GM12878 (cell line): Measurements from ENCODE around the gene COL1A1. TPM values are rescaled to one million over a fixed set of nuclear protein-coding genes. Genes with fewer than 3 reads are reported as not detected.

Experiments
- BMI1 ChIP-seq: fragments of 450-650 bp; IDR thresholded peaks from 2 replicates; pipeline ENCODE4 v1.6.1; 2016; ENCODE audit warnings: mild to moderate bottlenecking, moderate library complexity, borderline replicate concordance
- GABPA ChIP-seq: IDR thresholded peaks from 2 replicates; pipeline ENCODE4 v1.6.1; 2014; ENCODE audit warnings: antibody characterized with exemption, low read depth, mild to moderate bottlenecking, inconsistent platforms
- JUNB ChIP-seq: IDR thresholded peaks from 2 replicates; pipeline ENCODE4 v1.6.1; 2016; ENCODE audit warnings: antibody characterized with exemption, mild to moderate bottlenecking
- KLF5 ChIP-seq: fragments of 450-650 bp; IDR thresholded peaks from 2 replicates; pipeline ENCODE4 v1.6.1; 2014; ENCODE audit warnings: mild to moderate bottlenecking; ENCODE audit not compliant: partially characterized antibody
- MEF2A ChIP-seq: IDR thresholded peaks from 2 replicates; pipeline ENCODE4 v1.6.1; 2011; ENCODE audit warnings: low read depth, mild to moderate bottlenecking, low read length, moderate library complexity; ENCODE audit not compliant: insufficient read depth
- MTA3 ChIP-seq: IDR thresholded peaks from 2 replicates; pipeline ENCODE4 v1.6.1; 2012; ENCODE audit warnings: low read length, inconsistent platforms, borderline replicate concordance
- NBN ChIP-seq: fragments of 450-650 bp; IDR thresholded peaks from 2 replicates; pipeline ENCODE4 v1.6.1; 2016
- NR2C2 ChIP-seq: IDR thresholded peaks from 2 replicates; pipeline ENCODE4 v1.6.1; 2011; ENCODE audit warnings: borderline replicate concordance, low read depth; ENCODE audit not compliant: control insufficient read depth, insufficient read length
- NR2F1 ChIP-seq: fragments of 450-650 bp; conservative IDR thresholded peaks from 2 replicates; pipeline ENCODE4 v1.6.1; 2017; ENCODE audit warnings: mild to moderate bottlenecking
- PKNOX1 ChIP-seq: fragments of 450-650 bp; IDR thresholded peaks from 2 replicates; pipeline ENCODE4 v1.6.1; 2016; ENCODE audit warnings: mild to moderate bottlenecking
- PRDM15 ChIP-seq: fragments of 450-650 bp; formaldehyde crosslinking; IDR thresholded peaks from 2 replicates; pipeline ENCODE4 v1.4.0; 2020; ENCODE audit warnings: mild to moderate bottlenecking, moderate library complexity
- SREBF1 ChIP-seq: IDR thresholded peaks from 2 replicates; pipeline ENCODE4 v1.6.1; 2012; ENCODE audit warnings: mild to moderate bottlenecking, low read length
- STAT1 ChIP-seq: fragments of 450-650 bp; conservative IDR thresholded peaks from 2 replicates; pipeline ENCODE4 v1.6.1; 2014; ENCODE audit warnings: antibody characterized with exemption, mild to moderate bottlenecking
- SUZ12 ChIP-seq: fragments of 200-600 bp; sonication (generic); IDR thresholded peaks from one replicate; pipeline ENCODE4 v1.6.1; 2018; ENCODE audit warnings: antibody characterized with exemption, mild to moderate bottlenecking; ENCODE audit not compliant: unreplicated experiment
- TCF12 ChIP-seq: IDR thresholded peaks from 2 replicates; pipeline ENCODE4 v1.6.1; 2011; ENCODE audit warnings: low read depth, mild to moderate bottlenecking, low read length
- ZBTB4 ChIP-seq: fragments of 450-650 bp; formaldehyde crosslinking; IDR thresholded peaks from 2 replicates; pipeline ENCODE4 v1.4.0; 2022; ENCODE audit warnings: mild to moderate bottlenecking, moderate library complexity
- ZNF274 ChIP-seq: IDR thresholded peaks from one replicate; pipeline ENCODE4 v1.8.0; 2011; ENCODE audit not compliant: insufficient read length, insufficient read depth
- ZSCAN29 ChIP-seq: fragments of 450-650 bp; IDR thresholded peaks from 2 replicates; pipeline ENCODE4 v1.6.1; 2017; ENCODE audit warnings: mild to moderate bottlenecking, moderate library complexity
- polyA plus RNA-seq, 11 experiments: library from polyadenylated mRNA; depleted of rRNA in 4 of 11; unstranded in 6 of 11; stranded (reverse) in 5 of 11; fragments of >200 nt; fragmentation: Nextera tagmentation in 4 of 11; fragmentation: Illumina TruSeq in 1 of 11; extraction: Ambion mirVana in 4 of 11; extraction: Trizol in 1 of 11; gene quantifications; 1 replicate in 1 of 11; 2 replicates in 10 of 11; pipeline versions ENCODE4 v1.2.1 to v1.2.3, GENCODE V29; 2011 to 2016; ENCODE audit warnings: inconsistent platforms in 2 of 11, missing spikeins in 2 of 11, low read depth in 1 of 11
- total RNA-seq, 4 experiments: library from RNA; depleted of rRNA in 3 of 4; stranded (reverse); fragments of >200 nt in 3 of 4; fragmentation: Illumina TruSeq in 1 of 4; extraction: Trizol in 1 of 4; gene quantifications; 2 replicates each; pipeline versions ENCODE4 v1.2.1 to v1.2.3, GENCODE V29; 2013 to 2021
- TF ChIP-seq, protein P1 (sequence below): IDR thresholded peaks from 2 replicates; pipeline ENCODE4 v1.6.1; 2012; ENCODE audit warnings: low read depth, low read length, improper control_type of control experiment
- TF ChIP-seq, protein P2 (sequence below): IDR thresholded peaks from 2 replicates; pipeline ENCODE4 v1.6.1; 2012; ENCODE audit warnings: mild to moderate bottlenecking, low read depth, low read length

The COL1A1 gene
- total and polyA plus RNA-seq, 10 of the 15 experiments (the other 5 are each of a cell fraction or from before 2014, with no cell fraction given), result 0.18 to 7.7 (median 2.3) TPM

DNA sequence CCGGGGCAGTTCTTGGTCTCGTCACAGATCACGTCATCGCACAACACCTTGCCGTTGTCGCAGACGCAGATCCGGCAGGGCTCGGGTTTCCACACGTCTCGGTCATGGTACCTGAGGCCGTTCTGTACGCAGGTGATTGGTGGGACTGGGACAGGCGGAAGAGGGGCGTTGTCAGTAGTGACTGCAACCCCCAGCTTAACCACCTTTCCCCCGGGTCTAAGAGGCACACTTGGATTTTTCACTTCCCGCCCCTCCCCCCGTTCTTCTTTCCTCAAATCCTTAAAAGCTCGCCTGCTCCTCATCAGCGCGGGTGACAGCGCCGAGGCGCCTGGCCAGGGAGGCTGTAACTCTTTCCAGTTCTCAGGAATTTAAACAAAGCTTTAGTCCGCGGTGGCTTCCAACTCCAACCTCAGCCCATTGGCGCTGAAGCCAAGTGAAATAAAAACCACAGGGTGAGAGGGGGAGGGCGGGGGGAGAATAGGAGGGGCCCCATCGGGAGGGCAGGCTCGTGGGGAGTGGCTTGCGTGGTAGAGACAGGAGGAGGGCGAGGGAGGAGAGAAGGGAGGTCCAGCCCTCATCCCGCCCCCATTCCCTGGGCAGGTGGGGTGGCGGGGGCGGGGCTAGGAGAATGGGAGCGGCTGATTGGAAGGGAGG lies 1.5 kb downstream of the COL1A1 start (continued):
- TF ChIP-seq ZBTB4 (no peak), MTA3 (no peak), SUZ12 (no peak), PKNOX1 (no peak; the same call in 1 of the 2 replicates), ZNF274 (no peak), KLF5 (no peak), SREBF1 (no peak), STAT1 (no peak), ZSCAN29 (no peak), NR2F1 (no peak), GABPA (no peak), MEF2A (no peak), JUNB (no peak), NBN (no peak), BMI1 (no peak), NR2C2 (no peak), PRDM15 (CRISPR knock-in tag) (no peak), TCF12 (no peak)
- TF ChIP-seq, protein P1, sequence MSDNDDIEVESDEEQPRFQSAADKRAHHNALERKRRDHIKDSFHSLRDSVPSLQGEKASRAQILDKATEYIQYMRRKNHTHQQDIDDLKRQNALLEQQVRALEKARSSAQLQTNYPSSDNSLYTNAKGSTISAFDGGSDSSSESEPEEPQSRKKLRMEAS, result no peak
- TF ChIP-seq, protein P2, sequence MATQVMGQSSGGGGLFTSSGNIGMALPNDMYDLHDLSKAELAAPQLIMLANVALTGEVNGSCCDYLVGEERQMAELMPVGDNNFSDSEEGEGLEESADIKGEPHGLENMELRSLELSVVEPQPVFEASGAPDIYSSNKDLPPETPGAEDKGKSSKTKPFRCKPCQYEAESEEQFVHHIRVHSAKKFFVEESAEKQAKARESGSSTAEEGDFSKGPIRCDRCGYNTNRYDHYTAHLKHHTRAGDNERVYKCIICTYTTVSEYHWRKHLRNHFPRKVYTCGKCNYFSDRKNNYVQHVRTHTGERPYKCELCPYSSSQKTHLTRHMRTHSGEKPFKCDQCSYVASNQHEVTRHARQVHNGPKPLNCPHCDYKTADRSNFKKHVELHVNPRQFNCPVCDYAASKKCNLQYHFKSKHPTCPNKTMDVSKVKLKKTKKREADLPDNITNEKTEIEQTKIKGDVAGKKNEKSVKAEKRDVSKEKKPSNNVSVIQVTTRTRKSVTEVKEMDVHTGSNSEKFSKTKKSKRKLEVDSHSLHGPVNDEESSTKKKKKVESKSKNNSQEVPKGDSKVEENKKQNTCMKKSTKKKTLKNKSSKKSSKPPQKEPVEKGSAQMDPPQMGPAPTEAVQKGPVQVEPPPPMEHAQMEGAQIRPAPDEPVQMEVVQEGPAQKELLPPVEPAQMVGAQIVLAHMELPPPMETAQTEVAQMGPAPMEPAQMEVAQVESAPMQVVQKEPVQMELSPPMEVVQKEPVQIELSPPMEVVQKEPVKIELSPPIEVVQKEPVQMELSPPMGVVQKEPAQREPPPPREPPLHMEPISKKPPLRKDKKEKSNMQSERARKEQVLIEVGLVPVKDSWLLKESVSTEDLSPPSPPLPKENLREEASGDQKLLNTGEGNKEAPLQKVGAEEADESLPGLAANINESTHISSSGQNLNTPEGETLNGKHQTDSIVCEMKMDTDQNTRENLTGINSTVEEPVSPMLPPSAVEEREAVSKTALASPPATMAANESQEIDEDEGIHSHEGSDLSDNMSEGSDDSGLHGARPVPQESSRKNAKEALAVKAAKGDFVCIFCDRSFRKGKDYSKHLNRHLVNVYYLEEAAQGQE, result no peak
